Common myeloid progenitor, CD34-positive (primary cell): ENCODE measurements around the gene MCM5.

Experiments used
- CTCF ChIA-PET: fragments of 350-600 bp; sonication (Branson Sonifier 250); formaldehyde crosslinking; loops from one replicate; lab custom pipeline; 2021; ENCODE audit warnings: antibody characterized with exemption; lab: Charles Lee
- POLR2A ChIA-PET: fragments of 350-600 bp; sonication (Branson Sonifier 250); formaldehyde crosslinking; loops from one replicate; lab custom pipeline; 2021; ENCODE audit warnings: antibody characterized with exemption; lab: Charles Lee
- DNase-seq, 3 donors: peaks; one replicate each; pipeline versions ENCODE4 v3.0.0 to v3.0.0-alpha.2; 2013
- H3K27ac ChIP-seq, 2 experiments: 1 replicate in 1 of 2; 2 replicates in 1 of 2; pipeline ENCODE4 v1.7.0; 2013; ENCODE audit warnings: inconsistent platforms in 2 of 2, low read length in 2 of 2, mild to moderate bottlenecking in 2 of 2, low read depth in 1 of 2, moderate library complexity in 1 of 2; ENCODE audit not compliant: severe bottlenecking in 2 of 2, insufficient read depth in 1 of 2, poor library complexity in 1 of 2
- H3K27me3 ChIP-seq, 5 experiments: replicated peaks in 2 of 5; 1 replicate in 3 of 5; 2 replicates in 2 of 5; pipeline versions ENCODE4 v1.6.1 to v1.7.0; 2013; ENCODE audit warnings: low read length in 4 of 5, mild to moderate bottlenecking in 2 of 5, moderate library complexity in 2 of 5, inconsistent platforms in 1 of 5; ENCODE audit not compliant: insufficient read depth in 5 of 5, control insufficient read depth in 4 of 5
- H3K36me3 ChIP-seq, 4 experiments: 1 replicate in 2 of 4; 2 replicates in 2 of 4; pipeline versions ENCODE4 v1.6.1 to v1.7.0; 2013; ENCODE audit warnings: low read length in 3 of 4, control low read depth in 1 of 4, mild to moderate bottlenecking in 1 of 4; ENCODE audit not compliant: control insufficient read depth in 4 of 4, insufficient read depth in 4 of 4
- H3K4me1 ChIP-seq, 4 experiments: 1 replicate in 3 of 4; 2 replicates in 1 of 4; pipeline versions ENCODE4 v1.6.1 to v1.7.1; 2013; ENCODE audit warnings: low read length in 3 of 4, mild to moderate bottlenecking in 3 of 4, control low read depth in 1 of 4, inconsistent platforms in 1 of 4, moderate library complexity in 1 of 4; ENCODE audit not compliant: control insufficient read depth in 4 of 4, insufficient read depth in 4 of 4; ENCODE audit errors: control extremely low read depth in 1 of 4
- H3K4me3 ChIP-seq, 7 experiments: 1 replicate in 4 of 7; 2 replicates in 3 of 7; pipeline versions ENCODE4 v1.5.1 to v1.7.0; 2013; ENCODE audit warnings: mild to moderate bottlenecking in 7 of 7, low read length in 6 of 7, moderate library complexity in 6 of 7, inconsistent platforms in 2 of 7, low read depth in 2 of 7, control low read depth in 1 of 7; ENCODE audit not compliant: insufficient read depth in 4 of 7, control insufficient read depth in 1 of 7; ENCODE audit errors: extremely low read depth in 1 of 7
- H3K9me3 ChIP-seq, 5 experiments: 1 replicate in 4 of 5; 2 replicates in 1 of 5; pipeline versions ENCODE4 v1.6.1 to v1.7.1; 2013; ENCODE audit warnings: low read length in 4 of 5, mild to moderate bottlenecking in 2 of 5, inconsistent platforms in 1 of 5, low read depth in 1 of 5, moderate library complexity in 1 of 5; ENCODE audit not compliant: control insufficient read depth in 4 of 5, insufficient read depth in 2 of 5; ENCODE audit errors: control extremely low read depth in 1 of 5
- WGBS: methylation state at CpG from one replicate; pipeline ENCODE4 v1.1.5; 2013; ENCODE audit not compliant: insufficient coverage; 5-methylcytosine and 5-hydroxymethylcytosine counted together

MCM5 gene

DNA sequence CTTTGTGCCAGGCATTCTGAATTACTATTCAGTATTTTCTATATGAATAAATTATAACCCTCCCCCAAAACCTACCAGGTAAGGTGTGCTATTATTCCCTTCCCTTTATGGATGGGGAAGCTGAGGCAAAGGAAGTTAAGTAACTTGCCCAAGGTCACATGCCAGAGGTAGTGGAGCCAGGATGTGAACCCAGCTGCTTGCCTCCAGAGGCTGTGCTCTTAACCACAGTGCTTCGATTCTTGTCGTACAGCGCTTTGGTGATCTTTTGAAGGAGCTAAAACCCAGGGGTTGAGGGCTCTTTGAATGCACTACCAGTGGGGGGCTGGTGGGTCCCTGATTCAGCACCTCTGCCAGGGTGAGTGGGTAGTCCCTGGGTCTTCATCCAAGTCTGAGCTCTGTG lies 18.8 kb downstream of the MCM5 start:
- no peaks in the 10 kb centered on the region for H3K9me3 ChIP-seq
- ChIA-PET POLR2A (no interaction called here), CTCF (interaction anchor here (2.5 kb wide), 1 partner anchor 12 kb away, joined by 13 read pairs; no protein-coding TSS in a partner anchor)
- no peak overlapping the region for H3K4me3 ChIP-seq
- WGBS = 96% methylated on average over 3 of the region's 3 CpGs
- H3K27me3 ChIP-seq = no peaks in the 10 kb centered on the region
- no peak for DNase-seq
- no peaks in the 10 kb centered on the region for H3K4me1 ChIP-seq
- peaks cover 14 to 96% (median 84%) of the 10 kb centered on the region in 4 experiments for H3K36me3 ChIP-seq
- H3K27ac ChIP-seq = no peak overlapping the region

DNA sequence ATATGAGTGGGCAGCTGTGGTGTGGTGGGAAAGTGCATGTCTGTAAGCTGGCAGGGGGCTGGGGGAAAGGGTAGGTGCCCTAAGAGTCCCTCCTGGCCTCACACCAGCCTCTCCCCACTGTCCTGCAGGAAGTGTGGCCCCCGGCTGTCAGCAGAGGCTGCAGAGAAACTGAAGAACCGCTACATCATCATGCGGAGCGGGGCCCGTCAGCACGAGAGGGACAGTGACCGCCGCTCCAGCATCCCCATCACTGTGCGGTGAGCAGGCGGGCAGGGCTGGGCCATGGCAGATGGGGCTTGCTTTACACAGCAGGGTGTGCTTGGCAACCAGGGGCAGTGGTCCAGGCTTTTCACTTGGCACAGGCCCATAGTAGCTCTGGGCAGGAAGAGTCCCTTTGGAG lies 19.8 kb downstream of the MCM5 start:
- H3K27me3 ChIP-seq = no peaks in the 10 kb centered on the region
- H3K9me3 ChIP-seq = no peaks in the 10 kb centered on the region
- no peak overlapping the region for H3K27ac ChIP-seq
- ChIA-PET POLR2A (no interaction called here), CTCF (interaction anchor here (1.3 to 2.7 kb wide), 6 partner anchors 9 to 163 kb away, joined by 3 to 16 read pairs (median 10); no protein-coding TSS in a partner anchor)
- WGBS = 94% methylated on average over 8 of the region's 10 CpGs
- no peak overlapping the region for H3K4me3 ChIP-seq
- no peaks in the 10 kb centered on the region for H3K4me1 ChIP-seq
- H3K36me3 ChIP-seq = peaks cover 18 to 96% (median 87%) of the 10 kb centered on the region in 4 experiments
- no peak for DNase-seq

DNA sequence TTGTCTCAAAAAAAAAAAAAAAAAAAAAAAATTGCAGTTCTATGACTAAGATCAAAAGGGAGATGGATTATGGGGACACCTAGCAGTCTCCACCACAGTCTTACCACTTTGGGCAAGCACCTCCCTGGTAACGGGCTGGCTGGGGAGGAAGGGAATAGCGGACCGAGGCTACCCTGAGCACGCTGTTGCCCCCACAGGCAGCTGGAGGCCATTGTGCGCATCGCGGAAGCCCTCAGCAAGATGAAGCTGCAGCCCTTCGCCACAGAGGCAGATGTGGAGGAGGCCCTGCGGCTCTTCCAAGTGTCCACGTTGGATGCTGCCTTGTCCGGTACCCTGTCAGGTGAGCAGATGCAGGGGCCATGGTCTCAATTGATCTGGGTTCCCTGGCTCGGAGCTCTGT lies 21.2 kb downstream of the MCM5 start:
- DNase-seq = no peak
- CTCF ChIA-PET = interaction anchor here (2.1 to 2.7 kb wide), 2 partner anchors 10 to 11 kb away, joined by 13 to 16 read pairs; no protein-coding TSS in a partner anchor
- no peaks in the 10 kb centered on the region for H3K27me3 ChIP-seq
- POLR2A ChIA-PET = interaction anchor here (0.5 kb wide), 1 partner anchor 59 kb away, joined by 3 read pairs; no protein-coding TSS in a partner anchor
- 97% methylated on average over 12 of the region's 12 CpGs for WGBS
- peaks cover 18 to 94% (median 86%) of the 10 kb centered on the region in 4 experiments for H3K36me3 ChIP-seq
- no peak overlapping the region for H3K27ac ChIP-seq
- no peak overlapping the region for H3K4me3 ChIP-seq
- no peaks in the 10 kb centered on the region for H3K9me3 ChIP-seq
- H3K4me1 ChIP-seq = no peaks in the 10 kb centered on the region

DNA sequence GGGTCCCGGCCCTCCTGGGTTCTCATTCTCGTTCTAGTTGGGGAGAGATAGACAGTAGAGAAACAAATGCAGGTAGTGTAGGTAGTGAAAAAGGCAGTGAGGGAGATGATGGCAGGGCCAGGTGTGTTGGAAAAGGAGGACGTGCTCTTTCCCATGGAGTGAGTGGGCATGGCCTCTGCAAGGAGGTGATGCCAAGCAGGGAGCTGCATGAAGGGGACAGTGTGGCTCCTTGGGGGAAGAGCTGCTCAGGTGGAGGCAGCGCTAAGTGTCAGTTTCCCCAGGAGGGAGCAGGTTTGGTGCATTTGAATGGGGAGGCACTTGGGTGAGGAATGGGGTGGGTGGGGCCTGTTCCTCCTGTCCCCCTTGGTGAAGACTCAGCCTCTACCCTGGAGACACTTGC lies 22.2 kb downstream of the MCM5 start:
- Histone ChIP-seq H3K4me1 (no peaks in the 10 kb centered on the region), H3K4me3 (no peak overlapping the region), H3K27me3 (no peaks in the 10 kb centered on the region), H3K9me3 (no peaks in the 10 kb centered on the region), H3K27ac (no peak overlapping the region), H3K36me3 (peaks cover 16 to 94% (median 84%) of the 10 kb centered on the region in 4 experiments)
- DNase-seq = no peak
- POLR2A ChIA-PET = no interaction called here
- CTCF ChIA-PET = interaction anchor here (2.7 kb wide), 1 partner anchor 12 kb away, joined by 16 read pairs; no protein-coding TSS in a partner anchor
- 95% methylated on average over 3 of the region's 4 CpGs for WGBS

DNA sequence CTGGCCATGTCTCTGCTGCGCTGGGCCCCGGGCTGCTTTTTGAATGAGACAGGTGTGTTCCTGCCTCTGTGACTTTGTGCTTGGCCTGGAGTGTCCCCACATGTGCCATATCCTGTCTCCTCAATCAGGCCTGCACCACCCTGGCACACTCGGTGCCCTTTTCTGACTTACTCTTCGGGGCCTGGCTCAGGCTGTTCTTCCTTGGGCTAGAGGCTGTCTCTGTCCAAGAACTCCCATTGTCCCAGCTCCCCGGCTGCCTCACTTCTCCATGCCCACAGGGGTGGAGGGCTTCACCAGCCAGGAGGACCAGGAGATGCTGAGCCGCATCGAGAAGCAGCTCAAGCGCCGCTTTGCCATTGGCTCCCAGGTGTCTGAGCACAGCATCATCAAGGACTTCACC lies 23.0 kb downstream of the MCM5 start:
- Histone ChIP-seq H3K36me3 (peaks cover 10 to 87% (median 77%) of the 10 kb centered on the region in 4 experiments), H3K4me3 (no peak overlapping the region), H3K27me3 (no peaks in the 10 kb centered on the region), H3K27ac (no peak overlapping the region), H3K4me1 (no peaks in the 10 kb centered on the region), H3K9me3 (no peaks in the 10 kb centered on the region)
- ChIA-PET CTCF (no interaction called here), POLR2A (no interaction called here)
- no peak for DNase-seq
- 97% methylated on average over 7 of the region's 9 CpGs for WGBS

DNA sequence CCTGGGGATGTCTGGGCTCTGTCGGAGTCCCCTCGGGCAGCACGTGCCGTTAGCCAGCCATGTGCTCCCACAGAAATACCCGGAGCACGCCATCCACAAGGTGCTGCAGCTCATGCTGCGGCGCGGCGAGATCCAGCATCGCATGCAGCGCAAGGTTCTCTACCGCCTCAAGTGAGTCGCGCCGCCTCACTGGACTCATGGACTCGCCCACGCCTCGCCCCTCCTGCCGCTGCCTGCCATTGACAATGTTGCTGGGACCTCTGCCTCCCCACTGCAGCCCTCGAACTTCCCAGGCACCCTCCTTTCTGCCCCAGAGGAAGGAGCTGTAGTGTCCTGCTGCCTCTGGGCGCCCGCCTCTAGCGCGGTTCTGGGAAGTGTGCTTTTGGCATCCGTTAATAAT lies 24.1 kb downstream of the MCM5 start:
- H3K36me3 ChIP-seq = peaks cover 10 to 85% (median 73%) of the 10 kb centered on the region in 4 experiments
- ChIA-PET POLR2A (no interaction called here), CTCF (no interaction called here)

DNA sequence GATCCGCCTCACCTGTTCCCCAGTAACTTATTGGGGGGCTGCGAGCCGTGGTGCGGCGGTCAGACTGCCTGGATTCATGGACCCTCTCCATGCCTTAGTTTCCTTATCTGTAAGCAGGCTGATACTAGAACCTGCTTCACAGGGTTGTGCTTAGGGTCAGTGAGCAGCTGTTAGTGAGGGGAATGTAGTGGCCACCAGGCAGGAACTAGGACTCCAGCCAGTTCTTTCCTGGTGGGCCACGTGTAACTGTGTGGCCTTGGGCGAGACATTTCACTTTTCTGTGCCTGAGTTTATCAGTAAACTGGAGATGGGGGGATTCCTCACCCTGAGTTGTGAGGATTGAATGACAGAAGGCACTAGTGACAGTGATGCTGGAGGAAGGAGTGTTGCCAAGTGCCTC lies 24.8 kb downstream of the MCM5 start:
- peaks cover 6 to 80% (median 69%) of the 10 kb centered on the region in 4 experiments for H3K36me3 ChIP-seq
- H3K27me3 ChIP-seq = no peaks in the 10 kb centered on the region
- H3K9me3 ChIP-seq = no peaks in the 10 kb centered on the region
- 96% methylated on average over 5 of the region's 7 CpGs for WGBS
- no peaks in the 10 kb centered on the region for H3K4me1 ChIP-seq
- no peak overlapping the region for H3K27ac ChIP-seq
- H3K4me3 ChIP-seq = no peak overlapping the region
- ChIA-PET POLR2A (no interaction called here), CTCF (interaction anchor here (0.8 kb wide), 1 partner anchor 72 kb away, joined by 3 read pairs; no protein-coding TSS in a partner anchor)
- no peak for DNase-seq

More for the DNA sequence above, 24.1 kb downstream of the MCM5 start:
- Histone ChIP-seq H3K9me3 (no peaks in the 10 kb centered on the region), H3K4me1 (no peaks in the 10 kb centered on the region), H3K27ac (no peak overlapping the region), H3K27me3 (no peaks in the 10 kb centered on the region), H3K4me3 (no peak overlapping the region)
- no peak for DNase-seq
- WGBS = 98% methylated on average over 26 of the region's 26 CpGs
